Left forelimb (tissue), 1 donor: ENCODE data around the gene PSPC1.

Experiments used
- DNase-seq: peaks from one replicate; pipeline ENCODE4 v3.0.0-alpha.2; 2018; ENCODE audit warnings: low spot score

Gene PSPC1

GRCh38 chr13:19673473-19674430, 109.0 kb downstream of the PSPC1 start:
- no peak for DNase-seq

DNA sequence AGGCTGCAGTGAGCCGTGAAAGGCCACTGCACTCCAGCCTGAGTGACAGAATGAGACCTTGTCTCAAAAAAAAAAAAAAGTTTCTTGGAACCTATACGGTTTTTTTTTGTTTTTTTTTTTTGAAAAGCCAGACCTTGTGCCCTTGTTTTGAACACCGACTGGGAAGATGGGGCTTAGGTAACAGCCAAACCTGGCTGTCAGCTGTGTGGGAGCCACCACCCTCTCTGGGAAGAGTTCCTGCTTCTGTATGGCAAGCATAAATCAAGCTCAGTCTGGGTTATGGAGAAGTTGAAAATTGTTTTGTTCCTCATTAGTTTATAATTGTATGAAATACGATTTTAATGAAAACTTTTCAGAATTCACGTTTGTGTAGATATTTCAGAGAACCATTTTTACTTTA, 109.8 kb downstream of the PSPC1 start:
- no peak for DNase-seq

DNA sequence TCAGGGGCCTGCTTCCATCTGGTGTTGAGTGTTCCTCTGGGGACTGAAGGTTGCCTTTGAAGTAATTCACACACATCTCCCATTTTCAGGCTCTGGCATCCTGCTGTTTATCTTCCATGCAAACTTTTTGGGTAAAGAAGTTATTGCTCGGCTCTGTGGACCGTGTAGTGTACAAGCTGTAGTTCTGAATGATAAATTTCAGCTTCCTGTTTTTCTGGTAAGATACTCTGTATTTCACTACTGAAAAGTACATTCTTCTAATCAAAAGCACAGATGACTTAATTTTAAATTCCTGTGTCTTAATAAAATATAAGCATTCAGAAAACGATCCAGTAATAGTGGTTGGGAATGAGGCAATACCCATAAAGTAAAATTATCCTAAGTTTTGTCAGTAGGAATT, 112.6 kb downstream of the PSPC1 start:
- DNase-seq = no peak

DNA sequence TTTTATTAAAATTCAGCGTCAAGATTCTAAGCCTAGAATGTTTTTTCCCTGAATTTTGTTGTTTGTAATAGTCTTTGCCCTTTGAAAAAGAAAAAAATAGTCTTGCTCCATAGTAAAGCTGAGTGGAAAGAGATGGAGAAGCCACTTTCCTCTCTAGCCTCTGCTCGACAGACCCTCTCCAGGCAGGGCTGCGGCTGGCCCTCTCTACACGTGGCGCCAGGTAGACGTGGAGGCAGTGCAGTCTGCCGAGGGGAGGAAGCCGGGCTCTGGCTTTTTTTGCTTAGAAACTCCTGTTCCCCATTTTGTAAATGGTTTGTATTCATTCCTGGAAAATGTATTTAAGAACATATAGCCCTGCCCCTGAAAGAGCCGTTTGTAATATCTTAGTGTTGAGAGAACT, 114.0 kb downstream of the PSPC1 start:
- DNase-seq = no peak

GRCh38 chr13:19665427-19665859, 117.3 kb downstream of the PSPC1 start:
- no peak for DNase-seq

GRCh38 chr13:19664481-19665230, 118.1 kb downstream of the PSPC1 start:
- no peak for DNase-seq

GRCh38 chr13:19663416-19663979, 119.2 kb downstream of the PSPC1 start:
- DNase-seq = no peak

DNA sequence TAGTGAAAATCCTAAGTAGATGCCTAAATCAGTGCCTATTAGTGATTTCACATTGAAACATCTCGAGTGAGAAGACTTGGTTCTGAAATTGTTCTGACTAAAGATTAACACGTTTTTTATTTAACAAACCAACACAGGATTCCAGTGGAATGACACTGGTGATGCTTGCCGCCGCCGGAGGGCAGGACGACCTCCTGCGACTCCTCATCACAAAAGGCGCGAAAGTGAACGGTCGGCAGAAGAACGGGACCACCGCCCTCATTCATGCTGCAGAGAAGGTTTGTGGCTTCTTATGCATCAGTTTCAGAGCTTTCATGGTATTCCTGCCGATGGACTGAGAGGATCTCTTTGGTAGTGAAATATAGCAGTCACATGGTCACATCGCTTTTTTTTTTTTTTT, 121.2 kb downstream of the PSPC1 start:
- DNase-seq = no peak

GRCh38 chr13:19661126-19661525, 121.6 kb downstream of the PSPC1 start:
- DNase-seq = no peak

GRCh38 chr13:19658831-19659230, 123.9 kb downstream of the PSPC1 start:
- no peak for DNase-seq

DNA sequence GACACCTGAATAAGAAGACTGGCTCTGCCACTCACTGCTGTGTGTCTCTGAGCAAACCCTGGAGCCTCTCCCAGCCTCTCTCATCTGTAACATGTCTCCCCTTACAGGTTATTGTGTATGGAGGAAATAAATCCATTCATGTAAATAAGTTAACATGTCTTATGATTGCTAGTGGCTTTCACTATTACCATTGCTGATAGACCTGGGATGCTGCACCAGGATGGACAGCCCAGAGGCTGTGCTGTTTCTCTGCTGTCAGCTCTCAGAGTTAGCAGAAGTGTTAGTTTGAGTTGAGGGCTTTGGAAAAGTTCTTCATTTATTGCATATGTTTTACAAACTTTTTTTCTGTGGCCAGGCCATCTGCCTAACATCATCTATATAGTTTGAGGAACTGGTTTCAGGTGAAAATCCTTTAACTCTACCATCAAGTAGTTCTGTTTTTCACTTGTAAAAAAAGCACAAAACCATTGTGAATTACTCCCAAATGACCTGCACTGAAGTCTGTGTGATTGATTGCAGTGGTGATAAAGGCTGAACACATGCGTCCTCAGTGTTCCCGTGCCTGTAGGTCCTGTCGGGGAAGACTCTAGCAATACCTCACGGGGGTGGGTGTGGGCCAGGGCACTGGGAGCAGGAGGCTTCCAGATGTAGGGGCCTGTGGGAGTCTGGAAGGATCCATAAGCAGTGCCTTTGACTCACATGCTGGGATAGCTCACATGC, 124.7 kb downstream of the PSPC1 start:
- no peak for DNase-seq
